HEK293T (cell line): ENCODE data around the gene ZDHHC4.

Experiments
- ARNT ChIP-seq: fragments of 450-650 bp; IDR thresholded peaks from 2 replicates; pipeline ENCODE4 v1.6.1; 2017; ENCODE audit warnings: mild to moderate bottlenecking
- BHLHE40 ChIP-seq: fragments of 450-650 bp; IDR thresholded peaks from 2 replicates; pipeline ENCODE4 v1.6.1; 2016; ENCODE audit warnings: mild to moderate bottlenecking, moderate library complexity, borderline replicate concordance
- FOXA1 ChIP-seq: fragments of 450-650 bp; IDR thresholded peaks from 2 replicates; pipeline ENCODE4 v1.6.1; 2016; ENCODE audit warnings: mild to moderate bottlenecking
- FOXK2 ChIP-seq: fragments of 450-650 bp; IDR thresholded peaks from 2 replicates; pipeline ENCODE4 v1.6.1; 2016; ENCODE audit warnings: mild to moderate bottlenecking
- FOXM1 ChIP-seq: fragments of 450-650 bp; IDR thresholded peaks from 2 replicates; pipeline ENCODE4 v1.6.1; 2017; ENCODE audit warnings: mild to moderate bottlenecking, borderline replicate concordance
- HDGF ChIP-seq: fragments of 450-650 bp; IDR thresholded peaks from 2 replicates; pipeline ENCODE4 v1.6.1; 2017; ENCODE audit warnings: antibody characterized with exemption, borderline replicate concordance

DNA sequence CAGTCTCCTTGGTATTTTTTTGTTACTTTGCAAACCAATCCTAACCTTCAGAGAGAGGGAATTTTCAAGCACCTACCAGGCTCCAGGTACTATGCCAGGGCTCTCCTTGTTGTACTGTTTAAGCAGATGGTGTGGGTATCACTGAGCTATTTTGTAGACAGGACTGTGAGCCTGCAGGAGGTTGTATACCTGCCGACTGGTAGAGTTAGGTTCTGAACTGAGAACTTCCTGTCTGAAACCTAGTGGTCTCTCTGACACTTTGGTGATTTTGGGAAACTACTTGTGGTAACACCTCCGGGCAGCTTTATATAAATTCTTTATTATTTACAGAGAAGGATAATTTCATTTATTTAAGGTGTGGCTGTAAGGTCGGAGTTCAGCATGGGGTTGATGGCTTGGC is 42.7 kb downstream of the ZDHHC4 start:
- TF ChIP-seq FOXK2, result no peak
- TF ChIP-seq FOXM1, result no peak
- no peak for TF ChIP-seq BHLHE40
- TF ChIP-seq FOXA1, result no peak
- TF ChIP-seq ARNT, result no peak
- TF ChIP-seq HDGF, result no peak
